ENCODE results near the gene SERINC5.

SERINC5 gene

GRCh38 chr5:80254767-80255430, 949 bp downstream of the SERINC5 start:
- peak; percentile 40 for DNase-seq (ENCODE audit: low spot score)

- DNase-seq (ENCODE audit: low spot score), result no peak
Measured at GRCh38 chr5:80251636-80252035, 4.2 kb downstream of the SERINC5 start.

GRCh38 chr5:80250801-80251200, 5.0 kb downstream of the SERINC5 start:
- no peak for DNase-seq (ENCODE audit: low spot score)

GRCh38 chr5:80249901-80250300, 5.9 kb downstream of the SERINC5 start:
- DNase-seq (ENCODE audit: low spot score), result no peak

- DNase-seq (ENCODE audit: low spot score), result no peak
Measured at GRCh38 chr5:80248378-80248777, 7.5 kb downstream of the SERINC5 start.

GRCh38 chr5:80246995-80247729, 8.7 kb downstream of the SERINC5 start:
- peak; percentile 88 for DNase-seq (ENCODE audit: low spot score)

GRCh38 chr5:80246001-80246758, 9.7 kb downstream of the SERINC5 start:
- DNase-seq (ENCODE audit: low spot score), result peak; percentile 60

- no peak for DNase-seq (ENCODE audit: low spot score)
Measured at GRCh38 chr5:80243567-80243966, 12.3 kb downstream of the SERINC5 start.

- DNase-seq (ENCODE audit: low spot score), result no peak
Measured at GRCh38 chr5:80242849-80243248, 13.0 kb downstream of the SERINC5 start.

GRCh38 chr5:80240368-80240986, 15.4 kb downstream of the SERINC5 start:
- DNase-seq (ENCODE audit: low spot score), result no peak

GRCh38 chr5:80239680-80240367, 16.0 kb downstream of the SERINC5 start:
- peak; percentile 59 for DNase-seq (ENCODE audit: low spot score)

GRCh38 chr5:80238778-80239679, 16.8 kb downstream of the SERINC5 start:
- peak; percentile 56 for DNase-seq (ENCODE audit: low spot score)

GRCh38 chr5:80238097-80238496, 17.8 kb downstream of the SERINC5 start:
- no peak for DNase-seq (ENCODE audit: low spot score)

GRCh38 chr5:80237243-80237642, 18.6 kb downstream of the SERINC5 start:
- DNase-seq (ENCODE audit: low spot score), result no peak

GRCh38 chr5:80234116-80234948, 21.5 kb downstream of the SERINC5 start:
- no peak for DNase-seq (ENCODE audit: low spot score)

- no peak for DNase-seq (ENCODE audit: low spot score)
Measured at GRCh38 chr5:80231693-80232092, 24.2 kb downstream of the SERINC5 start.

- DNase-seq (ENCODE audit: low spot score), result peak; percentile 72
Measured at GRCh38 chr5:80231243-80231642, 24.6 kb downstream of the SERINC5 start.

- no peak for DNase-seq (ENCODE audit: low spot score)
Measured at GRCh38 chr5:80230269-80230992, 25.4 kb downstream of the SERINC5 start.

GRCh38 chr5:80229902-80230255, 26.0 kb downstream of the SERINC5 start:
- no peak for DNase-seq (ENCODE audit: low spot score)

Measured in AG20443 (cell line).